CD4-positive, alpha-beta T cell (primary cell): Measurements from ENCODE around the gene ELK1. TPM values are rescaled to one million over a fixed set of nuclear protein-coding genes. Genes with fewer than 3 reads are reported as not detected.
"Not testable (repeated sequence)": the region's sequence is repeated elsewhere in the genome, so short reads cannot be mapped to it uniquely, and the experiment has no call there.

Experiments used
- ATAC-seq: fragments of 200-7000 bp; cut with Tn5 transposase; one replicate; pipeline ENCODE4 v1.10.0; 2022; ENCODE audit warnings: mild to moderate bottlenecking; ENCODE audit not compliant: poor library complexity
- CTCF ChIA-PET: fragments of 350-600 bp; sonication (Branson Sonifier 250); formaldehyde crosslinking; loops from one replicate; lab custom pipeline; 2021; ENCODE audit warnings: antibody characterized with exemption, inconsistent platforms; lab: Charles Lee
- POLR2A ChIA-PET: fragments of 350-600 bp; sonication (Branson Sonifier 250); formaldehyde crosslinking; loops from one replicate; lab custom pipeline; 2021; ENCODE audit warnings: antibody characterized with exemption, inconsistent platforms; lab: Charles Lee
- DNase-seq, 14 experiments: peaks; one replicate each; pipeline ENCODE4 v3.0.0-alpha.2; 2013 to 2020; ENCODE audit warnings: mixed read lengths in 2 of 14
- H3K27ac ChIP-seq, 2 donors: one replicate each; pipeline versions ENCODE4 v1.5.1 to v1.7.0; 2013; ENCODE audit warnings: low read length in 2 of 2, low read depth in 1 of 2, mild to moderate bottlenecking in 1 of 2
- H3K27me3 ChIP-seq, 2 experiments: 1 replicate in 1 of 2; 2 replicates in 1 of 2; pipeline versions ENCODE4 v1.6.1 to v1.7.0; 2013; ENCODE audit warnings: low read length in 2 of 2, control low read depth in 1 of 2, mild to moderate bottlenecking in 1 of 2, moderate library complexity in 1 of 2; ENCODE audit not compliant: insufficient read depth in 2 of 2, control insufficient read depth in 1 of 2
- H3K36me3 ChIP-seq: one replicate; pipeline ENCODE4 v1.6.1; 2013; ENCODE audit warnings: low read length, control low read depth; ENCODE audit not compliant: insufficient read depth
- H3K4me1 ChIP-seq: one replicate; pipeline ENCODE4 v1.6.1; 2013; ENCODE audit warnings: low read length, control low read depth; ENCODE audit not compliant: insufficient read depth
- H3K4me3 ChIP-seq: one replicate; pipeline ENCODE4 v1.5.1; 2013; ENCODE audit warnings: mild to moderate bottlenecking, low read length, moderate library complexity
- H3K9me3 ChIP-seq, 2 experiments: 1 replicate in 1 of 2; 2 replicates in 1 of 2; pipeline versions ENCODE4 v1.6.1 to v1.7.0; 2013; ENCODE audit warnings: low read length in 2 of 2, mild to moderate bottlenecking in 2 of 2, control low read depth in 1 of 2, moderate library complexity in 1 of 2; ENCODE audit not compliant: control insufficient read depth in 1 of 2, insufficient read depth in 1 of 2
- H3K27ac Mint-ChIP-seq: one replicate; pipeline ENCODE4 v1.8.0; 2020; ENCODE audit warnings: mixed read lengths
- H3K27me3 Mint-ChIP-seq: one replicate; pipeline ENCODE4 v1.8.0; 2021; ENCODE audit warnings: mixed read lengths
- H3K36me3 Mint-ChIP-seq: one replicate; pipeline ENCODE4 v1.8.0; 2021; ENCODE audit warnings: low read depth, mixed read lengths
- H3K4me1 Mint-ChIP-seq: one replicate; pipeline ENCODE4 v1.8.0; 2021; ENCODE audit warnings: low read depth, mixed read lengths
- H3K4me3 Mint-ChIP-seq: one replicate; pipeline ENCODE4 v1.8.0; 2020; ENCODE audit warnings: mild to moderate bottlenecking, mixed read lengths
- H3K9me3 Mint-ChIP-seq: one replicate; pipeline ENCODE4 v1.8.0; 2020; ENCODE audit warnings: mixed read lengths
- intact Hi-C, 2 experiments: fragments of 100-400 bp; cut with DNase I in 1 of 2; cut with micrococcal nuclease in 1 of 2; formaldehyde crosslinking; loops; one replicate each; pipeline versions ENCODE4 v1.15.1 to v1.9.0; 2023 to 2025; cut with DNase I, micrococcal nuclease
- total RNA-seq, 174 experiments: library from RNA in 2 of 174; stranded (reverse) in 2 of 174; gene quantifications; one replicate each; pipeline ENCODE4 v1.2.3 and lab custom pipeline; 2021 to 2026
- TF ChIP-seq, protein P1 (sequence below): fragments of 200-600 bp; IDR thresholded peaks from one replicate; pipeline ENCODE4 v1.8.0; 2022; ENCODE audit warnings: antibody characterized with exemption, mild to moderate bottlenecking

Gene ELK1
- total RNA-seq, 2 experiments from 2014 or later: 38.9 to 40.5 TPM

DNA sequence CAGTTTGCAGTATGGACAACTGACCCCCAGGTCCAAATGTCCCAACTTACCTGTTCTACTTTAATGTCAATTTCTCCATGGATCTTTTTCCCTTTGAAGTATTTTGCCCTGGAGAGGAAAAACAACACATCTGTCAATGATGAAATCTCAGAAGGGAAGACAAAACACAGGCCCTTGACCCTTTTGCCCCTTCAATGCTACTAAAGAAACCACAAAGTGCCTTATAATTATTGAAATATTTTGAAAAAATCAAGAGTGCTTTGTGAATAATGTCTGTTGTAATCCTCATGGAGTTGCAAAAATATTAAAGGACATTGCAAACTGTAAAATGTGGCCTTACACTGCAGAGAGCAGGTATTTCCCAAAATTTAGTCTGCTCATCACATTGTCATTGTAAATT lies 43.3 kb downstream of the ELK1 start:
- Mint-ChIP-seq H3K4me1 (no peaks in the 10 kb centered on the region), H3K27ac (no peak overlapping the region), H3K36me3 (no peaks in the 10 kb centered on the region), H3K4me3 (no peak overlapping the region), H3K9me3 (no peaks in the 10 kb centered on the region), H3K27me3 (no peaks in the 10 kb centered on the region)
- ChIA-PET POLR2A (no interaction called here), CTCF (interaction anchor here (0.7 kb wide), 1 partner anchor 525 kb away, joined by 3 read pairs; no protein-coding TSS in a partner anchor)
- H3K4me1 ChIP-seq: peaks cover 3% of the 10 kb centered on the region
- H3K36me3 ChIP-seq: no peaks in the 10 kb centered on the region
- H3K9me3 ChIP-seq: no peaks in the 10 kb centered on the region
- no peaks in the 10 kb centered on the region for H3K27me3 ChIP-seq
- H3K27ac ChIP-seq: no peak overlapping the region
- intact Hi-C loops: no loop called here
- no peak overlapping the region for H3K4me3 ChIP-seq
- TF ChIP-seq, protein P1, sequence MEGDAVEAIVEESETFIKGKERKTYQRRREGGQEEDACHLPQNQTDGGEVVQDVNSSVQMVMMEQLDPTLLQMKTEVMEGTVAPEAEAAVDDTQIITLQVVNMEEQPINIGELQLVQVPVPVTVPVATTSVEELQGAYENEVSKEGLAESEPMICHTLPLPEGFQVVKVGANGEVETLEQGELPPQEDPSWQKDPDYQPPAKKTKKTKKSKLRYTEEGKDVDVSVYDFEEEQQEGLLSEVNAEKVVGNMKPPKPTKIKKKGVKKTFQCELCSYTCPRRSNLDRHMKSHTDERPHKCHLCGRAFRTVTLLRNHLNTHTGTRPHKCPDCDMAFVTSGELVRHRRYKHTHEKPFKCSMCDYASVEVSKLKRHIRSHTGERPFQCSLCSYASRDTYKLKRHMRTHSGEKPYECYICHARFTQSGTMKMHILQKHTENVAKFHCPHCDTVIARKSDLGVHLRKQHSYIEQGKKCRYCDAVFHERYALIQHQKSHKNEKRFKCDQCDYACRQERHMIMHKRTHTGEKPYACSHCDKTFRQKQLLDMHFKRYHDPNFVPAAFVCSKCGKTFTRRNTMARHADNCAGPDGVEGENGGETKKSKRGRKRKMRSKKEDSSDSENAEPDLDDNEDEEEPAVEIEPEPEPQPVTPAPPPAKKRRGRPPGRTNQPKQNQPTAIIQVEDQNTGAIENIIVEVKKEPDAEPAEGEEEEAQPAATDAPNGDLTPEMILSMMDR: no peak
- no peak for ATAC-seq
- DNase-seq: no peak

DNA sequence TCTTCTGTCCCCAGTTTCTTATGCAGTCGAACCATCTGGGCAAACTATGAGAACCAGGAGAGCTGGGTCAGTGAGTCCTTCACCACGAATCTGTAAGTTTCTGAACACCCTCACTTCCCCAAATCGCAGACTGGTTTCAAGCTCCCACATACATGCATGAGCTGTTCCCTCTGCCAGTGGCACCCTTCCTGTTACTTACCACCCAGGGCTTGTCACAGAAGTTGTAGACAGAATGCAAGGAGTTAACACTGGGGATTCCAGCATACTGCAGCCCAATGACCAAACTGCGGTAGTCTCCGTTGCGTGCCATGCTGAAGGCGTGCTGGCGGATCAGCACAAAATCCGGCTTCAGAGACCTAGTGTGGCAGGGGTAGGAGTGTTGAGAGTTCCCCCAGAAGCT lies 45.3 kb downstream of the ELK1 start:
- no peak for ATAC-seq
- Mint-ChIP-seq H3K36me3 (peaks cover 4% of the 10 kb centered on the region), H3K4me3 (no peak overlapping the region), H3K27ac (no peak overlapping the region), H3K27me3 (no peaks in the 10 kb centered on the region), H3K4me1 (no peaks in the 10 kb centered on the region), H3K9me3 (no peaks in the 10 kb centered on the region)
- no peaks in the 10 kb centered on the region for H3K9me3 ChIP-seq
- peaks cover 3% of the 10 kb centered on the region for H3K4me1 ChIP-seq
- no peak overlapping the region for H3K4me3 ChIP-seq
- TF ChIP-seq, protein P1: no peak
- ChIA-PET CTCF (no interaction called here), POLR2A (no interaction called here)
- no peaks in the 10 kb centered on the region for H3K36me3 ChIP-seq
- H3K27ac ChIP-seq: no peak overlapping the region
- no peak for DNase-seq
- intact Hi-C loops: no loop called here
- no peaks in the 10 kb centered on the region for H3K27me3 ChIP-seq

DNA sequence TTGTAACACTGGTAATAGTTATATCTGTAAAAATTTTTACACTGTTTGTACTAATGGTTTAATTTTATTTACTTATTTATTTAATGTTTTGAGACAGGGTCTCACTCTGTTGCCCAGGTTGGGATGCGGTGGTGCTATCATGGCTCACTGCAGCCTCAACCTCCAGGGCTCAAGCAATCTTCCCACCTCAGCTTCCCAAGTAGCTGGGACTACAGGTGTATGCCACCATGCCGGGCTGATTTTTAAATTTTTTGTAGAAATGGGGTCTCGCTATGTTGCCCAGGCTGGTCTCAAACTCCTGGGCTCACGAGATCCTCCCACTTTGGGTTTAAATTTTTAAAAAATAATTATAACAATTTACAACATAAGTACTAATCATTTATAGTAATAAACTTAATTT lies 47.2 kb downstream of the ELK1 start:
- H3K36me3 Mint-ChIP-seq, H3K27me3 Mint-ChIP-seq, H3K36me3 ChIP-seq, DNase-seq, H3K9me3 Mint-ChIP-seq, H3K9me3 ChIP-seq, H3K4me1 ChIP-seq, intact Hi-C loops, H3K27ac ChIP-seq, POLR2A ChIA-PET, H3K4me3 ChIP-seq, H3K4me1 Mint-ChIP-seq, H3K4me3 Mint-ChIP-seq, CTCF ChIA-PET, H3K27ac Mint-ChIP-seq, H3K27me3 ChIP-seq, ATAC-seq: not testable (repeated sequence)

DNA sequence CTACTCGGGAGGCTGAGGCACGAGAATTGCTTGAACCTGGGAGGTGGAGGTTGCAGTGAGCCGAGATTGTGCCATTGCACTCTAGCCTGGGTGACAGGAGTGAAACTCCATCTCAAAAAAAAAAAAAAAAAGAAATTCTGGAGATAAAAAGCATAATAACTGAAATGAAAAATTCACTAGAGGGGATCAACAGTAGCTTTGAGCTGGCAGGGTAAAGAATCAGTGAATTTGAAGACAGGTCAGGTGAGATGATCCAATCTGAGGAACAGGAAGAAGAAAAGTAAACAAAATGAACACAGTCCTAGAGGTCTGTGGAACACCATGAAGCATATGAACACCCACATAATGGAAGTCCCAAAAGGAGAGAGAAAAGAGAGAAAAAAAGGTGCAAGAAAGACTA lies 53.1 kb downstream of the ELK1 start:
- POLR2A ChIA-PET: no interaction called here
- Histone ChIP-seq H3K27ac (no peak overlapping the region), H3K36me3 (no peaks in the 10 kb centered on the region), H3K4me3 (no peak overlapping the region), H3K9me3 (peaks cover 6 to 8% of the 10 kb centered on the region in 2 experiments), H3K27me3 (no peaks in the 10 kb centered on the region), H3K4me1 (peaks cover 11% of the 10 kb centered on the region)
- intact Hi-C loops: no loop called here
- Mint-ChIP-seq H3K4me3 (no peak overlapping the region), H3K27ac (no peak overlapping the region), H3K4me1 (peaks cover 20% of the 10 kb centered on the region), H3K9me3 (peaks cover 6% of the 10 kb centered on the region), H3K36me3 (peaks cover 20% of the 10 kb centered on the region), H3K27me3 (no peaks in the 10 kb centered on the region)
- CTCF ChIA-PET: no interaction called here
- TF ChIP-seq, protein P1: no peak
- no peak for DNase-seq
- ATAC-seq: no peak
